Esophagus (tissue), 2 donors: ENCODE measurements around the gene TRIM16. TPM values are rescaled to one million over a fixed set of nuclear protein-coding genes. Genes with fewer than 3 reads are reported as not detected.
"Not testable (repeated sequence)": the region's sequence is repeated elsewhere in the genome, so short reads cannot be mapped to it uniquely, and the experiment has no call there.

Experiments
- H3K27ac ChIP-seq, 2 donors: one replicate each; pipeline ENCODE4 v1.5.1; 2013; ENCODE audit warnings: low read depth in 2 of 2, mild to moderate bottlenecking in 2 of 2, inconsistent platforms in 1 of 2, low read length in 1 of 2, moderate library complexity in 1 of 2
- H3K27me3 ChIP-seq, 2 donors: one replicate each; pipeline ENCODE4 v1.6.1; 2013; ENCODE audit warnings: low read length in 2 of 2, control low read depth in 1 of 2, mild to moderate bottlenecking in 1 of 2; ENCODE audit not compliant: insufficient read depth in 2 of 2, control insufficient read depth in 1 of 2
- H3K36me3 ChIP-seq, 2 donors: one replicate each; pipeline ENCODE4 v1.6.1; 2013; ENCODE audit warnings: low read length in 1 of 2; ENCODE audit not compliant: control insufficient read depth in 2 of 2, insufficient read depth in 2 of 2
- H3K4me1 ChIP-seq, 2 donors: one replicate each; pipeline ENCODE4 v1.6.1; 2013; ENCODE audit warnings: low read length in 1 of 2; ENCODE audit not compliant: control insufficient read depth in 2 of 2, insufficient read depth in 2 of 2
- H3K4me3 ChIP-seq, 2 donors: one replicate each; pipeline ENCODE4 v1.5.1; 2013; ENCODE audit warnings: low read length in 2 of 2, mild to moderate bottlenecking in 2 of 2, low read depth in 1 of 2, moderate library complexity in 1 of 2
- H3K9me3 ChIP-seq, 2 donors: one replicate each; pipeline ENCODE4 v1.6.1; 2013; ENCODE audit warnings: mild to moderate bottlenecking in 2 of 2, low read depth in 1 of 2, low read length in 1 of 2, moderate library complexity in 1 of 2; ENCODE audit not compliant: control insufficient read depth in 2 of 2, insufficient read depth in 1 of 2
- WGBS, 2 donors: extraction: QIAGEN DNeasy Blood & Tissue Kit; methylation state at CpG; one replicate each; pipeline ENCODE4 v1.1.7; 2013; 5-methylcytosine and 5-hydroxymethylcytosine counted together
- polyA plus RNA-seq, 2 donors: library from polyadenylated mRNA; stranded (reverse); fragments of 200-250 nt; gene quantifications; one replicate each; pipeline ENCODE4 v1.2.3, GENCODE V29; 2013
- donor health status: healthy with polysubstance abuse.
- donor health status: Bipolar disorder and iron deficiency.

The TRIM16 gene
- polyA plus RNA-seq, 2 donors: 72.2 to 140 TPM

GRCh38 chr17:15623661-15624209 lies 60.4 kb downstream of the TRIM16 start:
- H3K27me3 ChIP-seq, H3K9me3 ChIP-seq, H3K36me3 ChIP-seq, H3K27ac ChIP-seq, H3K4me3 ChIP-seq, H3K4me1 ChIP-seq: not testable (repeated sequence)
- 70 to 75% methylated on average over 3 of the region's 3 CpGs for WGBS, 2 donors

GRCh38 chr17:15623255-15623654 lies 60.9 kb downstream of the TRIM16 start:
- 85 to 90% methylated on average over 3 of the region's 4 CpGs for WGBS, 2 donors
- not testable (repeated sequence) for H3K9me3 ChIP-seq, H3K27me3 ChIP-seq, H3K36me3 ChIP-seq, H3K4me3 ChIP-seq, H3K4me1 ChIP-seq, H3K27ac ChIP-seq

GRCh38 chr17:15622124-15622523 lies 62.0 kb downstream of the TRIM16 start:
- H3K36me3 ChIP-seq, H3K9me3 ChIP-seq, H3K4me1 ChIP-seq, H3K4me3 ChIP-seq, H3K27me3 ChIP-seq: not testable (repeated sequence)
- WGBS, 2 donors: 85 to 86% methylated on average over 5 to 6 of the region's 8 CpGs
- peak overlapping the region in 1 of 2 donors; percentile 64 for H3K27ac ChIP-seq

GRCh38 chr17:15619331-15620058 lies 64.6 kb downstream of the TRIM16 start, which contains the start of gene FBXW10B:
TSS of gene FBXW10B (minus strand) at chr17:15619704. CDS start at chr17:15619512, 192 bp downstream.
- H3K4me3 ChIP-seq, H3K9me3 ChIP-seq, H3K27me3 ChIP-seq, H3K4me1 ChIP-seq, H3K36me3 ChIP-seq: not testable (repeated sequence)
- peak within 1 kb of the TSS in 1 of 2 donors; percentile 13 for H3K27ac ChIP-seq
- 52 to 58% methylated on average over 11 of the region's 12 CpGs for WGBS, 2 donors

- H3K4me3 ChIP-seq, H3K27me3 ChIP-seq, H3K27ac ChIP-seq, H3K9me3 ChIP-seq, H3K36me3 ChIP-seq, H3K4me1 ChIP-seq: not testable (repeated sequence)
- WGBS, 2 donors: 44 to 54% methylated on average over 4 of the region's 4 CpGs
Observed at GRCh38 chr17:15616828-15617227, 67.3 kb downstream of the TRIM16 start.

GRCh38 chr17:15615850-15616249 lies 68.3 kb downstream of the TRIM16 start:
- WGBS, 2 donors: 58 to 69% methylated on average over 6 of the region's 6 CpGs
- not testable (repeated sequence) for H3K9me3 ChIP-seq, H3K36me3 ChIP-seq, H3K4me3 ChIP-seq, H3K27me3 ChIP-seq, H3K27ac ChIP-seq, H3K4me1 ChIP-seq

- not testable (repeated sequence) for H3K36me3 ChIP-seq, H3K4me3 ChIP-seq, H3K9me3 ChIP-seq, H3K4me1 ChIP-seq, H3K27me3 ChIP-seq, H3K27ac ChIP-seq
- WGBS, 2 donors: 93 to 100% methylated on average over 1 of the region's 1 CpG
Observed at GRCh38 chr17:15613111-15613510, 71.0 kb downstream of the TRIM16 start.

GRCh38 chr17:15592960-15593359 lies 91.2 kb downstream of the TRIM16 start:
- not testable (repeated sequence) for H3K9me3 ChIP-seq, H3K4me1 ChIP-seq, H3K27me3 ChIP-seq, H3K36me3 ChIP-seq, H3K4me3 ChIP-seq, H3K27ac ChIP-seq
- 89 to 91% methylated on average over 8 of the region's 8 CpGs for WGBS, 2 donors

- WGBS, 2 donors: 44 to 55% methylated on average over 5 of the region's 5 CpGs
- not testable (repeated sequence) for H3K4me3 ChIP-seq, H3K9me3 ChIP-seq, H3K36me3 ChIP-seq, H3K27me3 ChIP-seq, H3K27ac ChIP-seq, H3K4me1 ChIP-seq
Observed at GRCh38 chr17:15591986-15592385, 92.1 kb downstream of the TRIM16 start.

- H3K4me3 ChIP-seq, H3K27me3 ChIP-seq, H3K9me3 ChIP-seq, H3K27ac ChIP-seq, H3K4me1 ChIP-seq, H3K36me3 ChIP-seq: not testable (repeated sequence)
- 55 to 80% methylated on average over 1 of the region's 1 CpG for WGBS, 2 donors
Observed at GRCh38 chr17:15590844-15591243, 93.3 kb downstream of the TRIM16 start.
